D721Med (cell line): ENCODE data around the gene TTC5.

Experiments
- DNase-seq: peaks from one replicate; pipeline ENCODE4 v3.0.0; 2011; ENCODE audit warnings: low spot score; ENCODE audit not compliant: insufficient read length
- FAIRE-seq: peaks from 2 replicates; lab custom pipeline; 2011; peaks lifted over from hg19 to GRCh38; lab: Jason Lieb, UNC
- CTCF ChIP-seq: IDR thresholded peaks from 2 replicates; pipeline ENCODE4 v1.5.1; 2012; ENCODE audit warnings: mild to moderate bottlenecking, control low read depth; ENCODE audit not compliant: insufficient read depth; ENCODE audit errors: missing control alignments

TTC5 gene

GRCh38 chr14:20331053-20331613 lies 25.4 kb upstream of the TTC5 start:
- no peak for TF ChIP-seq CTCF
- DNase-seq (no peak), FAIRE-seq (no peak)

- DNase-seq (no peak), FAIRE-seq (no peak)
- TF ChIP-seq CTCF = no peak
Measured at GRCh38 chr14:20329355-20329754, 23.6 kb upstream of the TTC5 start.

GRCh38 chr14:20328705-20329104 lies 23.0 kb upstream of the TTC5 start:
- DNase-seq (no peak), FAIRE-seq (no peak)

GRCh38 chr14:20327005-20327869 lies 21.5 kb upstream of the TTC5 start:
- peak; percentile 27 for DNase-seq
- FAIRE-seq = peak; percentile 6

More at GRCh38 chr14:20328705-20329104, 23.0 kb upstream of the TTC5 start:
- no peak for TF ChIP-seq CTCF

GRCh38 chr14:20317720-20318119 lies 12.0 kb upstream of the TTC5 start:
- no peak for TF ChIP-seq CTCF
- no peak for FAIRE-seq

More at GRCh38 chr14:20327005-20327869, 21.5 kb upstream of the TTC5 start:
- TF ChIP-seq CTCF = peak; percentile 71

GRCh38 chr14:20314026-20314425 lies 8.3 kb upstream of the TTC5 start:
- FAIRE-seq (no peak), DNase-seq (no peak)
- TF ChIP-seq CTCF = no peak

More at GRCh38 chr14:20317720-20318119, 12.0 kb upstream of the TTC5 start:
- no peak for DNase-seq

- TF ChIP-seq CTCF = no peak
- DNase-seq (no peak), FAIRE-seq (no peak)
Measured at GRCh38 chr14:20306079-20306423, 300 bp upstream of the TTC5 start.
